HepG2 (cell line): ENCODE results near the gene ACTR10. TPM values are rescaled to one million over a fixed set of nuclear protein-coding genes. Genes with fewer than 3 reads are reported as not detected.

Experiments
- CENPT ChIP-seq: sonication (generic); formaldehyde crosslinking; IDR thresholded peaks from 2 replicates; pipeline ENCODE4 v1.8.0; 2022; ENCODE audit warnings: low read depth, mild to moderate bottlenecking, moderate library complexity, missing genetic modification reagents
- DRAP1 ChIP-seq: IDR thresholded peaks from 2 replicates; pipeline ENCODE4 v1.6.1; 2016; ENCODE audit warnings: missing genetic modification reagents, missing compliant biosample characterization
- GABPB1 ChIP-seq: IDR thresholded peaks from 2 replicates; pipeline ENCODE4 v1.6.1; 2016; ENCODE audit warnings: mild to moderate bottlenecking, missing genetic modification reagents, moderate library complexity, missing compliant biosample characterization
- GLI4 ChIP-seq: sonication (generic); formaldehyde crosslinking; IDR thresholded peaks from 2 replicates; pipeline ENCODE4 v1.5.1; 2020; ENCODE audit warnings: missing genetic modification reagents, mild to moderate bottlenecking, moderate library complexity, borderline replicate concordance
- KIAA2018 ChIP-seq: sonication (generic); formaldehyde crosslinking; IDR thresholded peaks from 2 replicates; pipeline ENCODE4 v1.5.0; 2020; ENCODE audit warnings: mild to moderate bottlenecking, missing genetic modification reagents, borderline replicate concordance
- MIER2 ChIP-seq: IDR thresholded peaks from 2 replicates; pipeline ENCODE4 v1.6.1; 2016; ENCODE audit warnings: missing biosample characterization, missing genetic modification reagents
- NFIB ChIP-seq: sonication (generic); formaldehyde crosslinking; IDR thresholded peaks from 2 replicates; pipeline ENCODE4 v1.9.0; 2021; ENCODE audit warnings: missing genetic modification reagents, mild to moderate bottlenecking, borderline replicate concordance
- ONECUT2 ChIP-seq: sonication (generic); formaldehyde crosslinking; IDR thresholded peaks from 2 replicates; pipeline ENCODE4 v1.4.0; 2020; ENCODE audit warnings: missing genetic modification reagents
- PHF21A ChIP-seq: sonication (generic); formaldehyde crosslinking; IDR thresholded peaks from 2 replicates; pipeline ENCODE4 v1.5.0; 2020; ENCODE audit warnings: mild to moderate bottlenecking, missing genetic modification reagents
- POLR2AphosphoS5 ChIP-seq: IDR thresholded peaks from 2 replicates; pipeline ENCODE4 v1.6.1; 2012; ENCODE audit warnings: low read depth, low read length
- RAD21 ChIP-seq: fragments of 450-650 bp; formaldehyde crosslinking; IDR thresholded peaks from 2 replicates; pipeline ENCODE4 v1.5.0; 2020; ENCODE audit warnings: mild to moderate bottlenecking
- SIN3B ChIP-seq: fragments of 150-350 bp; IDR thresholded peaks from 2 replicates; pipeline ENCODE4 v1.6.1; 2014; ENCODE audit warnings: low read length
- XRCC5 ChIP-seq: fragments of 200-400 bp; formaldehyde crosslinking; optimal IDR thresholded peaks from 2 replicates; pipeline ENCODE3; 2017; ENCODE audit warnings: mild to moderate bottlenecking, low read length
- ZBTB7B ChIP-seq: sonication (generic); formaldehyde crosslinking; IDR thresholded peaks from 2 replicates; pipeline ENCODE4 v1.4.0; 2020; ENCODE audit warnings: missing genetic modification reagents
- ZNF468 ChIP-seq: sonication (generic); formaldehyde crosslinking; IDR thresholded peaks from 2 replicates; pipeline ENCODE4 v1.8.0; 2022; ENCODE audit warnings: mild to moderate bottlenecking, moderate library complexity, missing genetic modification reagents
- polyA plus RNA-seq, 8 experiments: library from polyadenylated mRNA; depleted of rRNA in 3 of 8; stranded (reverse) in 7 of 8; unstranded in 1 of 8; fragments of >200 nt; fragmentation: Illumina TruSeq in 4 of 8; extraction: Trizol in 4 of 8; gene quantifications; 2 replicates each; pipeline versions ENCODE4 v1.2.1 to v1.2.3, GENCODE V29; 2011 to 2016; ENCODE audit warnings: low read depth in 4 of 8, missing spikeins in 1 of 8, mixed read lengths in 1 of 8; ENCODE audit not compliant: insufficient read depth in 1 of 8
- total RNA-seq, 5 experiments: library from RNA; depleted of rRNA; stranded (reverse); fragments of >200 nt; fragmentation: Illumina TruSeq; extraction: Trizol; gene quantifications; 2 replicates each; pipeline ENCODE4 v1.2.3, GENCODE V29; 2016; ENCODE audit warnings: low read depth in 1 of 5
- TF ChIP-seq, protein P1 (sequence below): sonication (generic); formaldehyde crosslinking; IDR thresholded peaks from 2 replicates; pipeline ENCODE4 v1.5.0; 2020; ENCODE audit warnings: missing genetic modification reagents

The ACTR10 gene
- total and polyA plus RNA-seq, 2 of the 13 experiments (the other 11 are each of a cell fraction or from before 2014, with no cell fraction given): 30.0 to 41.3 TPM

GRCh38 chr14:58199726-58200479, at the start of gene ACTR10 (continued):
- TF ChIP-seq XRCC5 (peak; percentile 41), GABPB1 (CRISPR knock-in tag) (peak; percentile 70; the same call in 1 of the 2 replicates), ZNF468 (CRISPR knock-in tag) (no peak), CENPT (CRISPR knock-in tag) (no peak), NFIB (CRISPR knock-in tag) (no peak), SIN3B (no peak), MIER2 (CRISPR knock-in tag) (no peak), ONECUT2 (no peak), PHF21A (CRISPR knock-in tag) (peak; percentile 53; the same call in 1 of the 2 replicates), ZBTB7B (0 out of 2 replicates have a peak, but pooled peaks have one; percentile 23), POLR2AphosphoS5 (peak; percentile 67), DRAP1 (CRISPR knock-in tag) (peak; percentile 50; the same call in 1 of the 2 replicates), GLI4 (CRISPR knock-in tag) (no peak), KIAA2018 (CRISPR knock-in tag) (no peak), RAD21 (peak; percentile 34)
- TF ChIP-seq, protein P1, sequence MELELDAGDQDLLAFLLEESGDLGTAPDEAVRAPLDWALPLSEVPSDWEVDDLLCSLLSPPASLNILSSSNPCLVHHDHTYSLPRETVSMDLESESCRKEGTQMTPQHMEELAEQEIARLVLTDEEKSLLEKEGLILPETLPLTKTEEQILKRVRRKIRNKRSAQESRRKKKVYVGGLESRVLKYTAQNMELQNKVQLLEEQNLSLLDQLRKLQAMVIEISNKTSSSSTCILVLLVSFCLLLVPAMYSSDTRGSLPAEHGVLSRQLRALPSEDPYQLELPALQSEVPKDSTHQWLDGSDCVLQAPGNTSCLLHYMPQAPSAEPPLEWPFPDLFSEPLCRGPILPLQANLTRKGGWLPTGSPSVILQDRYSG (CRISPR knock-in tag): no peak
